Left forelimb (tissue), 1 donor: ENCODE measurements around the gene CMIP.

ENCODE experiments used
- DNase-seq: peaks from one replicate; pipeline ENCODE4 v3.0.0-alpha.2; 2018; ENCODE audit warnings: low spot score

The CMIP gene

GRCh38 chr16:81748476-81749198, 304.0 kb downstream of the CMIP start:
- DNase-seq = no peak

GRCh38 chr16:81752225-81752875, 307.7 kb downstream of the CMIP start:
- no peak for DNase-seq

GRCh38 chr16:81752876-81753227, 308.2 kb downstream of the CMIP start:
- no peak for DNase-seq

- no peak for DNase-seq
These were observed 310.2 kb downstream of the CMIP start for GRCh38 chr16:81754858-81755257.

GRCh38 chr16:81755915-81756614, 311.5 kb downstream of the CMIP start:
- DNase-seq = no peak

GRCh38 chr16:81756615-81757356, 312.2 kb downstream of the CMIP start:
- DNase-seq = no peak

GRCh38 chr16:81758376-81758775, 313.8 kb downstream of the CMIP start:
- DNase-seq = no peak
